H1 (cell line): Measurements from ENCODE around the gene TMED9.

Experiments used
- CEBPB ChIP-seq: IDR thresholded peaks from 2 replicates; pipeline ENCODE4 v1.6.1; 2012; ENCODE audit warnings: low read depth, low read length
- CHD2 ChIP-seq: IDR thresholded peaks from 2 replicates; pipeline ENCODE4 v1.6.1; 2012; ENCODE audit warnings: low read length, improper control_type of control experiment
- POLR2A ChIP-seq, 2 experiments: IDR thresholded peaks; 1 replicate in 1 of 2; 2 replicates in 1 of 2; pipeline ENCODE4 v1.6.1; 2011; ENCODE audit warnings: low read depth in 2 of 2, low read length in 2 of 2, mild to moderate bottlenecking in 2 of 2; ENCODE audit errors: control extremely low read depth in 1 of 2
- POLR2AphosphoS5 ChIP-seq: IDR thresholded peaks from 2 replicates; pipeline ENCODE4 v1.6.1; 2011; ENCODE audit warnings: low read depth, low read length
- SIN3A ChIP-seq, 2 experiments: IDR thresholded peaks in 1 of 2; conservative IDR thresholded peaks in 1 of 2; 2 replicates each; pipeline ENCODE4 v1.6.1; 2011 to 2012; ENCODE audit warnings: low read length in 2 of 2, improper control_type of control experiment in 1 of 2, low read depth in 1 of 2, mild to moderate bottlenecking in 1 of 2
- TEAD4 ChIP-seq: IDR thresholded peaks from 2 replicates; pipeline ENCODE4 v1.6.1; 2012; ENCODE audit warnings: low read depth, low read length, inconsistent platforms, mixed read lengths
- USF2 ChIP-seq: IDR thresholded peaks from 2 replicates; pipeline ENCODE4 v1.6.1; 2011; ENCODE audit warnings: low read length, improper control_type of control experiment
- YY1 ChIP-seq: IDR thresholded peaks from 2 replicates; pipeline ENCODE4 v1.6.1; 2011; ENCODE audit warnings: low read depth, mild to moderate bottlenecking, low read length
- ZNF274 ChIP-seq: IDR thresholded peaks from 2 replicates; pipeline ENCODE4 v1.7.0; 2012; ENCODE audit warnings: low read length, borderline replicate concordance; ENCODE audit errors: extremely low read depth
- TF ChIP-seq, protein P1 (sequence below), 3 experiments: IDR thresholded peaks; 1 replicate in 2 of 3; 2 replicates in 1 of 3; pipeline versions ENCODE4 v1.5.1 to v1.6.1; 2011; ENCODE audit warnings: low read length in 3 of 3, mild to moderate bottlenecking in 3 of 3, inconsistent platforms in 2 of 3, low read depth in 1 of 3, moderate library complexity in 1 of 3; ENCODE audit not compliant: insufficient read depth in 1 of 3; ENCODE audit errors: control extremely low read depth in 1 of 3

GRCh38 chr5:177612215-177612673, 20.2 kb downstream of the TMED9 start:
- TF ChIP-seq USF2 (no peak), SIN3A (conservative IDR thresholded peaks at IDR 0.05 in 1 of 2, IDR thresholded peaks at IDR 0.05 in 1 of 2; ENCODE audit: low read depth in 1 of 2, low read length in 2 of 2) (no peak), CHD2 (no peak), POLR2AphosphoS5 (no peak), YY1 (no peak), TEAD4 (no peak), ZNF274 (no peak), POLR2A (IDR thresholded peaks at IDR 0.05; ENCODE audit: control extremely low read depth in 1 of 2, low read depth in 2 of 2, low read length in 2 of 2) (no peak), CEBPB (no peak)
- TF ChIP-seq, protein P1, sequence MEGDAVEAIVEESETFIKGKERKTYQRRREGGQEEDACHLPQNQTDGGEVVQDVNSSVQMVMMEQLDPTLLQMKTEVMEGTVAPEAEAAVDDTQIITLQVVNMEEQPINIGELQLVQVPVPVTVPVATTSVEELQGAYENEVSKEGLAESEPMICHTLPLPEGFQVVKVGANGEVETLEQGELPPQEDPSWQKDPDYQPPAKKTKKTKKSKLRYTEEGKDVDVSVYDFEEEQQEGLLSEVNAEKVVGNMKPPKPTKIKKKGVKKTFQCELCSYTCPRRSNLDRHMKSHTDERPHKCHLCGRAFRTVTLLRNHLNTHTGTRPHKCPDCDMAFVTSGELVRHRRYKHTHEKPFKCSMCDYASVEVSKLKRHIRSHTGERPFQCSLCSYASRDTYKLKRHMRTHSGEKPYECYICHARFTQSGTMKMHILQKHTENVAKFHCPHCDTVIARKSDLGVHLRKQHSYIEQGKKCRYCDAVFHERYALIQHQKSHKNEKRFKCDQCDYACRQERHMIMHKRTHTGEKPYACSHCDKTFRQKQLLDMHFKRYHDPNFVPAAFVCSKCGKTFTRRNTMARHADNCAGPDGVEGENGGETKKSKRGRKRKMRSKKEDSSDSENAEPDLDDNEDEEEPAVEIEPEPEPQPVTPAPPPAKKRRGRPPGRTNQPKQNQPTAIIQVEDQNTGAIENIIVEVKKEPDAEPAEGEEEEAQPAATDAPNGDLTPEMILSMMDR (IDR thresholded peaks at IDR 0.05; ENCODE audit: control extremely low read depth in 1 of 3, insufficient read depth in 1 of 3, low read depth in 1 of 3, low read length in 3 of 3), result no peak
